22Rv1 (cell line): Measurements from ENCODE around the gene OR2AG2.

Experiments used
- H3K27ac ChIP-seq: fragments of 450-650 bp; 2 replicates; pipeline ENCODE4 v1.5.1; 2017
- ZFX ChIP-seq: fragments of 450-650 bp; IDR thresholded peaks from 2 replicates; pipeline ENCODE4 v1.6.1; 2017; ENCODE audit warnings: antibody characterized with exemption, borderline replicate concordance
- TF ChIP-seq, protein P1 (sequence below): fragments of 450-650 bp; IDR thresholded peaks from 2 replicates; pipeline ENCODE4 v1.5.1; 2017; ENCODE audit warnings: mild to moderate bottlenecking

OR2AG2 gene

DNA sequence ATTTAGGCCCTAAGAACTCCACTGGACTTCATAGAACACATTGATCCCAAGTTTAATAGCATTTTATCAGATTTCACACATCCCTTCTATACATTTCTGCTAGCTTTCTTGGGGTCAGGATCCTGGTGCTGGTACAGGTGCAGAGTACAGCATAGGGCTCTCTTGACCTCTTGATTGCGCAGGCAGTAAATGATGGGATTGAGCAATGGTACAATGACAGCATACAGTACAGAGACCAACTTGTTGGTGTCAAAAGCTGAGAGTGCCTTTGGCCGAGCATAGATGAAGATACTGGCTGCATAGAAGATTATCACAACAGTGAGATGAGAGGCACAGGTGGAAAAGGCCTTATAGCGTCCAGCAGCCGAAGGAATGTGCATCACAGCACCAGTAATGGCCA lies 22.9 kb upstream of the OR2AG2 start:
- TF ChIP-seq, protein P1, sequence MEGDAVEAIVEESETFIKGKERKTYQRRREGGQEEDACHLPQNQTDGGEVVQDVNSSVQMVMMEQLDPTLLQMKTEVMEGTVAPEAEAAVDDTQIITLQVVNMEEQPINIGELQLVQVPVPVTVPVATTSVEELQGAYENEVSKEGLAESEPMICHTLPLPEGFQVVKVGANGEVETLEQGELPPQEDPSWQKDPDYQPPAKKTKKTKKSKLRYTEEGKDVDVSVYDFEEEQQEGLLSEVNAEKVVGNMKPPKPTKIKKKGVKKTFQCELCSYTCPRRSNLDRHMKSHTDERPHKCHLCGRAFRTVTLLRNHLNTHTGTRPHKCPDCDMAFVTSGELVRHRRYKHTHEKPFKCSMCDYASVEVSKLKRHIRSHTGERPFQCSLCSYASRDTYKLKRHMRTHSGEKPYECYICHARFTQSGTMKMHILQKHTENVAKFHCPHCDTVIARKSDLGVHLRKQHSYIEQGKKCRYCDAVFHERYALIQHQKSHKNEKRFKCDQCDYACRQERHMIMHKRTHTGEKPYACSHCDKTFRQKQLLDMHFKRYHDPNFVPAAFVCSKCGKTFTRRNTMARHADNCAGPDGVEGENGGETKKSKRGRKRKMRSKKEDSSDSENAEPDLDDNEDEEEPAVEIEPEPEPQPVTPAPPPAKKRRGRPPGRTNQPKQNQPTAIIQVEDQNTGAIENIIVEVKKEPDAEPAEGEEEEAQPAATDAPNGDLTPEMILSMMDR, result no peak
- TF ChIP-seq ZFX, result no peak
- no peak overlapping the region for H3K27ac ChIP-seq

DNA sequence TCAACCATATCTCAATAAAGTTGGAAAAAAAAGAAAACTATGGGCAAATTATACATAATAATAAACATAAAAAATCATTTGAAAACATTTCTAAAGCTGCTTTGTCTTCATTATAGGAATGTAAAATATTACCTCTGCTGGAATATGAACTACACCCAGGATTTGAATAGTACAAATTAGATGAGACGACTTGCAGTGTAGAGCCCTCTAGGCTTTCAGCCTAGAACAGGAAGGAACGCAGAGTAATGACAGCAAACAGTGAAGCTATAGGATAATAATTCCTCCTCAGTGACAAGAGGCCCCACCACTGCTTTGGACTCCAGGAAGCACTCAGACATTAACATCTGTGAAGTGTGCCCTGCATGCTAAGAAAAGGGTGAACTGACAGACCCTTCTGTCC lies 18.8 kb upstream of the OR2AG2 start:
- H3K27ac ChIP-seq, result no peak overlapping the region
- TF ChIP-seq, protein P1, result no peak
- no peak for TF ChIP-seq ZFX

DNA sequence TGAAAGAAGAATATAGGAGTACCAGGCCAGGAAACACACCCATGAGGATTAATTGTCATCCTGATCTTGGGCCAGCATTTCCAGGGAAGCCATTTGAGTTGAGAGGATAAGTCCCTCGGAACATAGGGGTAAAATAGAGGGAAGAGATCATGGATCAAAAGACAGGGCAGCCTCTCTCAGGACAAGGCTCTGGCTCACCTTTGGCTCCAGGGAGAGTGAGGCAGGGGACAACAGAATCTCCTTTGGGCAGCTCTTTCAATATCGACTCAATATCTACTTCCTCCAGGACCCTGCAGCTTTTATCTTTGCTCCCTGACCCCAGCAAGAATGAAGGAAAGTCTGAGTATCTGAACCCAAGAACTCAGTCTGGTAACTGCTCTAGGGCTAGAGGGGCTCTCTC lies 10.9 kb upstream of the OR2AG2 start, which contains the start of gene OR2AG1:
OR2AG1 (plus strand) TSS at position 301 of the 400 bp plus-strand sequence. CDS start 2,018 bp downstream, outside the sequence.
- TF ChIP-seq, protein P1, result no peak
- no peak for TF ChIP-seq ZFX
- no peak within 1 kb of the TSS for H3K27ac ChIP-seq

DNA sequence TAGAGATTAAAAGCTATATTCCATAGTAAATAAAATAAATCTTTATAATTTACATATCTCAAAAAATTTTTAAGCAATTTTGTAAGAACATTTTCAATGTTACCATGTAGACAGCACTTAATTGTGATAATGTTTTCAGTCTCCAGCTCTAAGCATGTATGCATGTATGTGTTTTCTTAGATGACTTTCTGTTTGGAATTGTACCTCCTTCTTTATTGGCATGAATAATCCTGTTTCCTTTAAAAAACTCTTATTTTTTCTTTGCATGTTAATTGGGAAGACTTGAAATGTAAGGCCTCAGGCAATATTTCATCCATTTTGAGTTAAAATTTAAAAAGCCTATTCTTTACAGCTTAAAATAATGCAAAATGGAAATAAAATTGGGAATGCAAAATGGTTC lies 9.1 kb upstream of the OR2AG2 start:
- no peak overlapping the region for H3K27ac ChIP-seq
- TF ChIP-seq, protein P1, result no peak
- TF ChIP-seq ZFX, result no peak

DNA sequence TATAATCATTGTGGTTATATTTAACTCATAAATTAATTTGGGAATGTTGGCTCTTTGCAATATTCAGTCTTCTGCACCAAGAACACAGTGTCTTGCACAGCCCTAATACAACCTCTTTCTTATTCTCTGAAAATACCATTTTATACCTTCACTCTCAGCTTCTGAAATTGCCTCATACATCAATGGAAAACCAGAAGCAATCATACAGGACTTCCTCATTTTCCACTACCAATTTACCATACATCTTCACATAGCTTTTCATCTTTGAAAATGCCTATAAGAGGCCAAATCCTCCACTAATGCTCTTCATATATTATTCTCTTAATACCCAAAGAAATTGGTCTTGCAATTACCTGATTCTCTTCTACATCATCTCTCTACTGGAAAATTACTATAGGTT lies 6.7 kb upstream of the OR2AG2 start:
- H3K27ac ChIP-seq, result no peak overlapping the region
- TF ChIP-seq, protein P1, result no peak
- no peak for TF ChIP-seq ZFX

DNA sequence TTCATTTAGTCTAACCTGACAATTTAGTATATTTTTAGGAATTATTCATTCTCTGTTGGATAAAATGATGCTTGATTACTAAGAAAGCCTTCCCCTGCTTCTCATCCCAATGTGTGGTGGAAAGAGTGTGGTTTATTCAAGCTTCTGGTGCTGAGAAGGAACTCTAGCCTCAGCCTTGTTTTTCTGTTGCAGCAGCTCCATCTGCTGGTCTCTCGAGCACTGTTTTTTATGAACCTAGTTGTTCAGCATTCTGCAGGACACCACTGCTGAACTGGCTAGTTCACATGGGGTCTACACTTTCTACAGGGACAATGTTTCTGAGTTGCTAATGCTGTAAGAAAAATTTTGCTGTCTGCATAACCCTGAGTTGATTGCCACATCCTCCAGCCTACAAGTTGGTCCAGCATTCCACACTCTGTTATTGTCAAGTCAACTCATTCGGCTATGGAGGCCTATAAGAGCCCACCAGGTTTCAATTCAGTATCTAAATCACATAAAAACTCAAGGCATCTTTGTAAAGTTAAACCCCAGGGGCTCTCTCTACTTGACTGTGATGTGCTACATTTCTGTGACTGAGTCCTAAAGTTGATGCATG lies 14.3 kb downstream of the OR2AG2 start:
- no peak for TF ChIP-seq ZFX
- TF ChIP-seq, protein P1, result peak; percentile 89
- H3K27ac ChIP-seq, result no peak overlapping the region

DNA sequence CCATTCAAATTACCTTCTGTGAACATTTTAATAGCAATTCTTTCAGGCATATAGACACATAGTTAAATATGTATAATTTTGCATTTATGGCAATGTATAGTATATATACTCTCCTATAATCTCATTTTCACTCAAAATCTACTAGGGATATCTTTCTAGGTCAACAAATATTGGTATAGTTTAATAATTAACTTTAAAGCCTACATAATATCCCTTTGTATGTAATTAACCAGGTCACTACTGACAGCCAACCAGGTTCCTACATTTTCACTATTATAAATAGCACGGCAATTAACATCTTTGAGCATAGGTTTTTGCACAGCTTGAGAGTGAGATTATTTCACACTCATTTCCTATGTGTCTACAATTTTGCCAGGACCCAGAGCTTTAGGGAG lies 15.8 kb downstream of the OR2AG2 start:
- no peak overlapping the region for H3K27ac ChIP-seq
- no peak for TF ChIP-seq ZFX
- TF ChIP-seq, protein P1, result no peak
